Measurements from ENCODE around the gene IGFN1.

IGFN1 gene

GRCh38 chr1:201185527-201186128, 5.0 kb upstream of the IGFN1 start:
- no peak for DNase-seq (ENCODE audit: low spot score)

GRCh38 chr1:201186192-201186591, 4.4 kb upstream of the IGFN1 start:
- no peak for DNase-seq (ENCODE audit: low spot score)

GRCh38 chr1:201189085-201189484, 1.5 kb upstream of the IGFN1 start:
- DNase-seq (ENCODE audit: low spot score) = no peak

- no peak for DNase-seq (ENCODE audit: low spot score)
These were observed 619 bp upstream of the IGFN1 start for GRCh38 chr1:201190005-201190404.

GRCh38 chr1:201191653-201192260, 1.1 kb downstream of the IGFN1 start:
- DNase-seq (ENCODE audit: low spot score) = no peak

- DNase-seq (ENCODE audit: low spot score) = no peak
These were observed 1.7 kb downstream of the IGFN1 start for GRCh38 chr1:201192261-201192788.

GRCh38 chr1:201194046-201194445, 3.4 kb downstream of the IGFN1 start:
- DNase-seq (ENCODE audit: low spot score) = no peak

GRCh38 chr1:201198598-201198997, 8.0 kb downstream of the IGFN1 start:
- no peak for DNase-seq (ENCODE audit: low spot score)

- no peak for DNase-seq (ENCODE audit: low spot score)
These were observed 14.4 kb downstream of the IGFN1 start for GRCh38 chr1:201205036-201205435.

GRCh38 chr1:201206176-201206575, 15.6 kb downstream of the IGFN1 start:
- no peak for DNase-seq (ENCODE audit: low spot score)

GRCh38 chr1:201207046-201207445, 16.4 kb downstream of the IGFN1 start:
- no peak for DNase-seq (ENCODE audit: low spot score)

GRCh38 chr1:201208236-201208635, 17.6 kb downstream of the IGFN1 start:
- DNase-seq (ENCODE audit: low spot score) = no peak

- no peak for DNase-seq (ENCODE audit: low spot score)
These were observed 21.4 kb downstream of the IGFN1 start for GRCh38 chr1:201212056-201212455.

- DNase-seq (ENCODE audit: low spot score) = no peak
These were observed 21.9 kb downstream of the IGFN1 start for GRCh38 chr1:201212461-201213055.

- DNase-seq (ENCODE audit: low spot score) = no peak
These were observed 22.6 kb downstream of the IGFN1 start for GRCh38 chr1:201213106-201213770.

- DNase-seq (ENCODE audit: low spot score) = no peak
These were observed 23.3 kb downstream of the IGFN1 start for GRCh38 chr1:201213926-201214325.

- peak; percentile 47 for DNase-seq (ENCODE audit: low spot score)
These were observed 23.8 kb downstream of the IGFN1 start for GRCh38 chr1:201214461-201214860.

GRCh38 chr1:201214886-201215285, 24.3 kb downstream of the IGFN1 start:
- DNase-seq (ENCODE audit: low spot score) = no peak

- no peak for DNase-seq (ENCODE audit: low spot score)
These were observed 25.1 kb downstream of the IGFN1 start for GRCh38 chr1:201215531-201216357.

GRCh38 chr1:201216395-201217085, 25.9 kb downstream of the IGFN1 start:
- no peak for DNase-seq (ENCODE audit: low spot score)

GRCh38 chr1:201217146-201217545, 26.5 kb downstream of the IGFN1 start:
- no peak for DNase-seq (ENCODE audit: low spot score)

All from HuH-7 (cell line).